GM21825 (cell line): ENCODE data around the gene TEX26.

ENCODE experiments used
- ATAC-seq: cut with Tn5 transposase; IDR thresholded peaks from one replicate; pipeline ENCODE4 v1.9.1; 2021; ENCODE audit warnings: mild to moderate bottlenecking, moderate library complexity; ENCODE audit not compliant: unreplicated experiment

TEX26 gene

DNA sequence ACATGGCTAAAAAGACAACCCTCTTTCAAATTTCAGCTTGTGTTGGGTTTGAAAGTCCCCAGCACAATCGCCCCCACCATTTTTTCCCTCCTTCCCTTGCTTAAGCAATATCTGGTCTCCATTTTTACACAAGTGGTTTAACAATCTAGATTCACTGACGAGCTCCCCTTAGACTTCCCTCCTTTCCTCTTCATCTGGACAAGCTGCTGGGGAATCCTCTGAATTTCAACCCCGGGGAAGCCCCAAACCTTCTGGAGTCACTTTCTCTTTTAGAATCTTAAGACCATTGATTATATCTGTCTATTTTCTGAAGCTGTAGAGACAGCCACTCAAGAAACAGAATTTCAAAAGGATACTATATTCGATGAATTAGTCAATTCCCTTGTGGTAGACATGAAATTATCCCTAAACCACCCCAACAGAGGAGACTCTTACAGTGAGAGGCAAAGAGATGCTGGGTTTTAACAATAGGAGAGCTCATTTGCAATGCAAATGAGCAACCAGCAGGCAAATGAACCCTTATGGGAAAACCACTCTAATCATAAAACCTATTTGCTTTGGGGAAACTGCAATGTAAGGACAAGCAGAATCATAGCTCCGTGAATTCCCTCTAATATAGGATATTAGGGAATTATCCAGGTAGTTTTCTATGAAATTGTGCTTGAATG is 78.9 kb downstream of the TEX26 start:
- ATAC-seq: no peak

DNA sequence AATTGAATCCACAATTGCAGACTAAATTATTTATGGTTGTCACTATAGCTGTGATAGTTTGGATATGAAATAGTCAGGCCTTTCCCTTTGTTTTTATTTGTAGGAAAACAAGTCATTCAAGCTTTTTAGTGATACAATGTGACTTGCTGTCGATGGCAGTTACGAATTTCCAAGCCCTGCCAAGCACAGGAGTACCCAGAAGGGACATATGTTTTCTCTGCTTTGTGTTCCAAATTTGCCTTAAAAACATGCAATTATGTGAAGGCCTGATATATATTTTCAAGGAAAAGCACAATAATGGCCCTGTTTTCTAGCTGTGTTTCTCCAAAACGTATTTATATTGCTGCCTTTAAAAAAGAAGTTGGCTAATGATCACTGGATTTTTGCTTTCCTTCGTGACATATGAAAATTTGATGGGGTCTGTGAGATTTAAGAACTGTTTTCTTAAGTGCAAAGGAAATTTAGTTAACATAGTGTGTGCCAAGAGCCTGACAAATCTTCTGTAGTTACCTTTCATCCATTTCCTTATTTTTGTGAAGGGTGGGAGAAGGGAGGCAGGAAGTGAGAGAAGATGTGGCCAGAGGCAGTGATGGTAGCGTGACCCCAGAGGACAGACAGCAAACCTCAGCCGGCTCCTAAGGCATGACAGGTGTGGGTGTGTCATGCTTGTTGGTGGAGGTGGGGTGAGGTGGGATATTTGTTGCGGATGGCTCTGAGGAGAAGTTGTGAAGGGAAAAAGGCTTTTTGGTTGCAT is 79.6 kb downstream of the TEX26 start:
- ATAC-seq: no peak

DNA sequence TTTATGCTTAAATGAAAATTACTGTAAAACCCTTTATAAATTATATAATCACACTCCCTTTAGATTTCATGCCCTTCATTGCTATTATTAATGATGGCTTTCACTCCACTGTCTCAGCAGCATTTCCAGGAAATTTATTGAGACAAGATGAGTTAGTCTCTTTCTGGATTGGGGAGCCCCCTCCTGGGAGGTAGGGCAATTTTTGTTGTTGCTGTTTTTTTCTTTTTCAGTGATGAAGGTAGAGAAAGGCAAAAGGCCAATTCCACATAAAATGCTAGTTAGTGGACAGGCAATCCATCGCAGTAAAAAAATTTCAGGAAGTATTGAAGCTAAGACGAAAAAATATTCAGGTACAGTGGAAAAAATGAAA is 80.2 kb downstream of the TEX26 start:
- ATAC-seq: no peak

DNA sequence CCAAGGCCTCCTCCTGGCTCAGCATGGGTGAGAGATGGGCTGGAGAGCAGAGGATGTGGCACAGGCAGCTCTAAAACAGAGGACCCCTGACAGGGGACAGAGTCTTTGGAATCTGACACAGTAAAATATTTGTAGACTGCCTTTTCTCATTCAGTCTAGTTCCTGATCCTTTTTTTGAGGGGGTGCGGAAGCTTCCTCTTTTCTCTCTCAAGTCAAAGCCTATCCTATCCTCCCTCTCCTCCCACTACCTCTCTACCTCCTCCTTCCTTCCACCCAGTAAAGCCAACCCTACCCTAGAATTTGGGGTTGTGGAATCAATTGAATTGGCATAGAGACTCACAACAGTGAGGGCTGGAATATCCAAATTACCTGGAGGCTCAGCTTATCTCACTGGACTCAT is 82.0 kb downstream of the TEX26 start:
- no peak for ATAC-seq

DNA sequence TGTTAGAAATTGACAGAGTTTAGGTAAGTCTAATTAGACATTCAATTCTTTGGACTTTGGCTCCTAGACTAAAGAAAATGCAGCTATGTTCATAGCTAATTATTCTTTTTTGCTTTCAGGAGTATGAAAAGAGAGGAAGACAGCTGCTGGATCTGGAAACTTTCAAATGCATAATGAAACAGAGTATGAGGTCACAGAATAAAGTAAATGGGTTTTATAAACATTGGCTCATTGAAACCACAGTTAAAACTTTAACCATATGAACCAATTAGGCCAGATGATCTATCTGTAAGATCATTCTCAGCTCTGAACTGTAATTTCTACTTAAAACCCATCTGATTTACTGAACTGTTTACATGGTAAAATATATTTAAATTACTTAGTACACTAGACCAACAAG is 82.7 kb downstream of the TEX26 start:
- ATAC-seq: no peak

DNA sequence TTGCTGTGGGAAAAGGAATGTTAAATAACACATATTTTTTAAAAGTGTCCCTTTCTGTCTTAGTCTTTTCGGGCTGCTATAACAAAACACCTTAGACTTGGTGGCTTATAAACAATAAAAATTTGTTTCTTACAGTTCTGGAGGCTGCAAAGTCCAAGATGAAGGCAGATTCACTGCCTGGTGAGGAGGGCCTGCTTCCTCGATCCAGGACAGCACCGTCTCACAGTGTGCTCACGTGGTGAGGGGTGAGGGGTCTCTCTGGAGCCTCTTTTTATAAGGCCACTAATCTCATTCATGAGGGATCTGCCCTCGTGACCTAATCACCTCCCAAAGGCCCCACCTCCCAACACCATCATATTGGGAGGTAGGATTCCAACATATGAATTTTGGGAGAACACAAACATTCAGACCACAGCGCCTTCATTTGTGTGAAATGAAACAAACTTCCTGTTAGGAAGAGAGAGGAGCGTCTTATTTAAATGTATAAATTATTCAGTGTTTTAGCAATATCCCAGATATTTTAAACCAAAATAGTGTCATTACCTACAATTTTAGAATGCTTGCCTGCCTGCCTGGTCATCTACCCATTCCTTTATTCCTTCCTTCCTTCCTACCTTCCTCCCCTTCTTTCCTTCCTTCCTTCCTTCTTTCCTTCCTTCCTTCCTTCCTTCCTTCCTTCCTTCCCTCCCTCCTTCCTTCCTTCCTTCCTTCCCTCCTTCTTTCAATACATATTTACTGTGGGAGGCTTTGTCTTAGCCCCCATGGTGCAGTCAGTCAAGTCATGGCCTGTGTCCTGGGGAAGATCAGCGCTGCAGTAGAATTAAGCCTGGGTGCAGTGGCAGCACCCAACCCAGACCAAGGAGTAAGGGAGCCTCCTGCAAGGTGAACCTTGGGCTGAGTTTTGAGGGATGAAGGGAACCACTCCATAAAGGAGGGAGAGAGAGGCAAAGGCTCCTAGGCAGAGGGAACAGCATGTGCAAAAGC is 84.2 kb downstream of the TEX26 start:
- ATAC-seq: no peak

DNA sequence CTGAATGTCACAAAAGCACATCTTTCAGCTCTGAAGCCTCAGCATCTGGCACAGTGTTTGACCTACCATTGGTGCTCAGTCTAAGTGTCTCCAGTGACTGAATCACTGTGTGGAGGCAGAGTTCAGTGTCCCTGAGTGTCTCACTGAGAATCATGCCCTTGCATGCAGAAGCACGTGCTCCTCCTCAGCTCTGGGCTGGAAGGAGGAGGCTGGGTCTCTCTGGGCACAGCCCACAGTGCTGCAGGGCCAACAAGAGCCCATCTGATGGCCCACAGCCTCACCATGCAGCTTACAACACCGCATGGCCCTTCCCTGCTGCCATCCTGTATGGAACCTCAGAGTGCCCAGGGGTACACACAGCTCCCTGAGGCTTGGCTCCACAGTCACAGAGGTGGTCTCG is 86.1 kb downstream of the TEX26 start:
- no peak for ATAC-seq

DNA sequence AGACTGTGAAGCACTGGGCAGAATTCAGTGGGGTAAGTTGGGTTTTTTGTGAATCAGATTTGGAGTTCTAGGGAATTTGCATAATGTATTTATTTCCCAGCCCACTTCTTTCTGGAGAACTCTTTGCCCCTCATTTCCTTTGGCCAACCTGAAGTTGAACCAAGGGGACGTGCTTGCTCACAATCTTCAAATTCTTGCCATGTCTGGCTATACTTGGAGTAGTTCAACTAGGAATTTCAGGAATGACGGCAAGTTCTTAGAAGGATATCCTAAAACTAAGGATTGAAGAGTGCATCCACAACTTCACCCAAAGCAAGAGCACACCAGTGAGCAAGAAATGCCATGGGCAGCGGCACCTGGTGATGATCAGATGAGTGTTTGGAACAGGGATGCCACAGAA is 88.5 kb downstream of the TEX26 start:
- ATAC-seq: no peak

DNA sequence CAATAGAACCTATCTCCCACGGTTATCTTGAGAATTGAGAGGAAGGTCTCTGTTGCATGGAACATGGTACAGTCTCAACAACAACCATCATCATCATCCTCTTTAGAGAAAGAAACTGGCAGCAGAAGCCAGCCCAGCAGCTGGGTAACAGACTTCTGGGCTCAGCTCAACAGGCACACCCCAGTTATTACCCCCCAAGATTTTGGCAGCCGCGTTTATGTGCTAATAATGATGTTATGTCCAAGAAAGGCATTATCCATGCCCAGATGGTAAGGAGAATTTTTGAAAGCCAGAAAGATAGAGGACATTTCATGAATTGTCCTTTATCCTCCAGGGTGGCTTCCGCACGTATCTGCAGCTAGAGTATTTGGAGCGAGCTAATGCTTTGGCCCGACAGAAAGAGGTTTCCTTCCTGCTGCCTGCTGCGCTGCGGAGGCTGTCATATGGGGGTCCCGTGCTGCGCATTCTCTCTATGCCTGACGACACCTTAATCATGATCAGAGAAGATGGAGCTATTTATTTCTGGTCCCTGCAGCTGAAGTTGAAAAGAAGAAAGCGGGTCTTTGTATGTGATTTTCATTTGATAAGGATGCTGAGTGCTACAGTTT is 89.9 kb downstream of the TEX26 start:
- ATAC-seq: no peak

DNA sequence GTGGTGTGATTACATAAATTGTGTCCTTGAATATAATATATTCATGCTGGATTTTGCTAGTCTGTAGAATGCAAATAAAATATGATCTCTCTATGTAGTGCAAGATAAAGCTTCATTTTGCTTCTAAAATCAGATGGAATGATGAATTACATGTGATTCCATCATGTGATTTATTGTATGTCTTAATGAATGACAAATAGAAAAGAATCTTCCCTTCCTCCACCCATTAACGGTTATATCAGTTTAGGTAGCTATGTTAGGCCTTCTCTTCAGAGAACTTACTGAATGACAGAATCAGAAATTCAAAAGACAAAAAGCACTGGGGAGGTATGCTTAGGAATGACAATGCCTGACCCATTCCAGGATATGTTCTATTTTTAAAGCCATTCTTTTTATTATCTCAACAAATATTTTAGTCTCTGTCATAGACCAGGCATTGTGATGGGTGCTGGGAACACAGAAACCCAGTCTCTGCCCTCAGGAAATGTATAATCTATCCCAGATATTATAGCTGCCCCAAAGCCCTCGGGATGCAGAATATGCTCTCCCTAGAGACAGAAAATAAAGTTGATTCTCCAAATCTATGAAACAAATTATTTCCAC is 90.6 kb downstream of the TEX26 start:
- no peak for ATAC-seq
